ENCODE measurements around the gene FOXN4. TPM values are rescaled to one million over a fixed set of nuclear protein-coding genes. Genes with fewer than 3 reads are reported as not detected.

The FOXN4 gene
- total RNA-seq, 1 donor from 2014 or later, result not detected

DNA sequence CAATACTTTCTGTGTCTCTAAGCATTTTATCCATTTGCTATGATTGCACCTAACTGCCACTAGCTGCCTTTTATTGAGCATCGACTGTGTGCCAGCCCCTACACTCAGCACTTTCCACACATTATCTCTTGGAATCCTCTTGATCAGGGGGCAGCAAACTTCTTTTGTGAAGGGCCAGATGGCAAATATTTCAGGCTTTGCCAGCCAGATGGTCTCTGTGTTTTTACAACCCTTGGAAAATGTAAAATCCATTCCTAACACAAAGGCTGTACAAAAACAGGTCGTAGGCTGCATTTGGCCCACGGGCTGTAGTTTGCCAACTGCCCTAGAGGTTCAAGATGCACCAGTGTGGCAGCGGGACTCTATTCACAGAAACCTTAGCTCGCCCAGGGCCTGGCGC is 19.5 kb downstream of the FOXN4 start:
- TF ChIP-seq, protein P1, sequence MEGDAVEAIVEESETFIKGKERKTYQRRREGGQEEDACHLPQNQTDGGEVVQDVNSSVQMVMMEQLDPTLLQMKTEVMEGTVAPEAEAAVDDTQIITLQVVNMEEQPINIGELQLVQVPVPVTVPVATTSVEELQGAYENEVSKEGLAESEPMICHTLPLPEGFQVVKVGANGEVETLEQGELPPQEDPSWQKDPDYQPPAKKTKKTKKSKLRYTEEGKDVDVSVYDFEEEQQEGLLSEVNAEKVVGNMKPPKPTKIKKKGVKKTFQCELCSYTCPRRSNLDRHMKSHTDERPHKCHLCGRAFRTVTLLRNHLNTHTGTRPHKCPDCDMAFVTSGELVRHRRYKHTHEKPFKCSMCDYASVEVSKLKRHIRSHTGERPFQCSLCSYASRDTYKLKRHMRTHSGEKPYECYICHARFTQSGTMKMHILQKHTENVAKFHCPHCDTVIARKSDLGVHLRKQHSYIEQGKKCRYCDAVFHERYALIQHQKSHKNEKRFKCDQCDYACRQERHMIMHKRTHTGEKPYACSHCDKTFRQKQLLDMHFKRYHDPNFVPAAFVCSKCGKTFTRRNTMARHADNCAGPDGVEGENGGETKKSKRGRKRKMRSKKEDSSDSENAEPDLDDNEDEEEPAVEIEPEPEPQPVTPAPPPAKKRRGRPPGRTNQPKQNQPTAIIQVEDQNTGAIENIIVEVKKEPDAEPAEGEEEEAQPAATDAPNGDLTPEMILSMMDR (IDR thresholded peaks at IDR 0.05; ENCODE audit: insufficient read depth, low read length, poor library complexity, severe bottlenecking), result no peak

GRCh38 chr12:109289004-109289403 is 20.1 kb downstream of the FOXN4 start:
- no peaks in the 10 kb centered on the region for H3K36me3 ChIP-seq (ENCODE audit: control insufficient read depth, insufficient read depth, low read length)
- DNase-seq (ENCODE audit: low read depth), result no peak
- TF ChIP-seq, protein P1 (IDR thresholded peaks at IDR 0.05; ENCODE audit: insufficient read depth, low read length, poor library complexity, severe bottlenecking), result no peak
- no peak overlapping the region for H3K4me3 ChIP-seq (ENCODE audit: low read depth, low read length)
- H3K27me3 ChIP-seq (ENCODE audit: control insufficient read depth, insufficient read depth, low read length), result peaks cover 15% of the 10 kb centered on the region

More for the DNA sequence above, 19.5 kb downstream of the FOXN4 start:
- H3K36me3 ChIP-seq (ENCODE audit: control insufficient read depth, insufficient read depth, low read length), result no peaks in the 10 kb centered on the region
- DNase-seq (ENCODE audit: low read depth), result no peak
- peaks cover 15% of the 10 kb centered on the region for H3K27me3 ChIP-seq (ENCODE audit: control insufficient read depth, insufficient read depth, low read length)
- no peak overlapping the region for H3K4me3 ChIP-seq (ENCODE audit: low read depth, low read length)

- TF ChIP-seq, protein P1 (IDR thresholded peaks at IDR 0.05; ENCODE audit: insufficient read depth, low read length, poor library complexity, severe bottlenecking), result no peak
- Histone ChIP-seq H3K27me3 (ENCODE audit: control insufficient read depth, insufficient read depth, low read length) (peaks cover 15% of the 10 kb centered on the region), H3K36me3 (ENCODE audit: control insufficient read depth, insufficient read depth, low read length) (no peaks in the 10 kb centered on the region), H3K4me3 (ENCODE audit: low read depth, low read length) (no peak overlapping the region)
- no peak for DNase-seq (ENCODE audit: low read depth)
These were observed 20.5 kb downstream of the FOXN4 start for GRCh38 chr12:109288571-109288970.

- Histone ChIP-seq H3K4me3 (ENCODE audit: low read depth, low read length) (no peak overlapping the region), H3K36me3 (ENCODE audit: control insufficient read depth, insufficient read depth, low read length) (no peaks in the 10 kb centered on the region), H3K27me3 (ENCODE audit: control insufficient read depth, insufficient read depth, low read length) (peaks cover 15% of the 10 kb centered on the region)
- no peak for DNase-seq (ENCODE audit: low read depth)
- TF ChIP-seq, protein P1 (IDR thresholded peaks at IDR 0.05; ENCODE audit: insufficient read depth, low read length, poor library complexity, severe bottlenecking), result no peak
These were observed 21.1 kb downstream of the FOXN4 start for GRCh38 chr12:109287811-109288469.

GRCh38 chr12:109287181-109287580 is 21.9 kb downstream of the FOXN4 start:
- H3K27me3 ChIP-seq (ENCODE audit: control insufficient read depth, insufficient read depth, low read length), result peaks cover 15% of the 10 kb centered on the region
- no peak overlapping the region for H3K4me3 ChIP-seq (ENCODE audit: low read depth, low read length)
- TF ChIP-seq, protein P1 (IDR thresholded peaks at IDR 0.05; ENCODE audit: insufficient read depth, low read length, poor library complexity, severe bottlenecking), result no peak
- no peaks in the 10 kb centered on the region for H3K36me3 ChIP-seq (ENCODE audit: control insufficient read depth, insufficient read depth, low read length)
- DNase-seq (ENCODE audit: low read depth), result no peak

DNA sequence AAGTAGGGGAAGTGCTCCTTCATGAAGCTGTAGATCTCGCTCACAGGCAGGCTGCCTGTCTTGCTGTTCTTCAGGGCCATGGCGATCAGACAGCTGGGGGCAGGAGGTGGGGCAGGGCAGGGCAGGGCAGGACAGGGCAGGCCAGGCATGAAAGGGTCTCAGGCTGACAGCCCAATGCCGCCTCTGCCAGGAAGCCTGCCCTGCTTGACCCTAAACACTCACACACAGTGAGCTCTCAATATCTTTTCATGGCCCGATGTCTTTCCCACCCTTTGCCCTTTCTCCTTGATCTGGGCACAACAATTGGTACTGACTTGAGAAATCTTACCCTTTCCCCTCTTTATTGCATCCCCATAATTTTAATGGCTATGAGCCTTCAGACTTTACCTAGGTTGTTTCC is 22.4 kb downstream of the FOXN4 start:
- TF ChIP-seq, protein P1 (IDR thresholded peaks at IDR 0.05; ENCODE audit: insufficient read depth, low read length, poor library complexity, severe bottlenecking), result no peak
- Histone ChIP-seq H3K36me3 (ENCODE audit: control insufficient read depth, insufficient read depth, low read length) (no peaks in the 10 kb centered on the region), H3K4me3 (ENCODE audit: low read depth, low read length) (no peak overlapping the region), H3K27me3 (ENCODE audit: control insufficient read depth, insufficient read depth, low read length) (peaks cover 12% of the 10 kb centered on the region)
- DNase-seq (ENCODE audit: low read depth), result no peak
